Fibroblast of skin of back (primary cell): ENCODE data around the gene OPN4.
A peak's percentile ranks its signal among the peaks of the same experiment; 100 is the strongest.

Experiments used
- DNase-seq: peaks from one replicate; pipeline ENCODE4 v3.0.0-alpha.2; 2013

OPN4 gene

GRCh38 chr10:86647773-86648703 is 6.3 kb upstream of the OPN4 start:
- DNase-seq: peak; percentile 63

- DNase-seq: peak; percentile 93
Observed at GRCh38 chr10:86648704-86649427, 5.5 kb upstream of the OPN4 start.

DNA sequence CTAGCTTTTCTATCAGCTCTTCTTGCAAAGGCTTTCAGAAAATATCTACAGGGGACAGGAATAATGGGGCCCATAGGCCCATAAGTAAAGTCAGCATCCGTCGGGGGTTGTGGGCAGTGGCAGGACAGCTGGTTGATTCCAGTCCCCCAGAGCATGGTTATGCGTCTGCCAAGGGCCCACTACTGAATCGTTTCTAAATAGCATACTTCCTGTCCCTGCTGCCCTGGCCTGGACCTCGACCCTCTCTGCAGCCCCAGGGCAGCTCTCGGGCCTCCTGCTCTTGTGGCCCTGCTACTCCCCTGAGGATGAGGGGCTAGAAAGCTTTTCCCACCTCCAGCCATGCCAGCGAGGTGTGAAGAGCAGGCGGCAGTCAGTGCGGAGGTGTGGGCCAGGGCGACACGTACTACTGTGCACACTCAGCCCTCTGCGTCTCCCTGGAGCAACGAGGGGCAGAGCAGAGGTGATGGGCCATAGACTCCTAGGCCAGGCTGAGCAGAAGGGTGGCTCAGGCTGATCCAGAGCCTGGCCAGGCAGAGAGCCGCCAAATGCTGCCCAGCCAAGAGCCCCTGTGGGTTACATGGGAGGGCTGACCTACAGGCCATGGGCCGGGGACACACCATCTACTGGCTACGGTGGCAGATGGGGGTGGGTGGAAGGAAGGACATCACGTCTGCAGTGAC is 4.7 kb upstream of the OPN4 start:
- DNase-seq: no peak

- no peak for DNase-seq
Observed at GRCh38 chr10:86650151-86650550, 4.2 kb upstream of the OPN4 start.

DNA sequence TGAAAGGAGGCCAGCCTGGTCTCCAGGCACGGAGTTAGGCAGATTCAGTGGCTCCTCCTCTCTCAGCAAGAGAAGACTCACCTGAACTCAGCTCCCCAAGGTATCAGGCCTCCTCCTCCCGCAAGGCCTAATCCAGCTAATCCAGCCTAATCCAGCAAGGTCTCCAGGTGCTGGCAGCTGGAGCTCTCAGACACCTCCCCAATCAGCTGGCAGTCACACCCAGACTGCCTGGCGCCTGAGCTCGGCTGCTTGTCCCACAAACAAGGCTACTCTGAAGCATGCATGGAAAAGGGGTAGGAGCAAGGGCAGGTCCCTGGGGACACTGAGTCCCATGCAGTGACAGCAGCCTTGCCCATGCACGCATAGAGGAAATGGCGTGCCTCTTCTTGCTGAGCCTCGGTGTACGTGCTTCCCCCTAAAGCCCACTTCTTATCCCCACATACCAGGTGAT is 3.3 kb upstream of the OPN4 start:
- no peak for DNase-seq

- DNase-seq: no peak
Observed at GRCh38 chr10:86651631-86652331, 2.6 kb upstream of the OPN4 start.

- DNase-seq: peak; percentile 40
Observed at GRCh38 chr10:86652361-86653202, 1.8 kb upstream of the OPN4 start.

- DNase-seq: no peak
Observed at GRCh38 chr10:86653379-86653778, 968 bp upstream of the OPN4 start.

DNA sequence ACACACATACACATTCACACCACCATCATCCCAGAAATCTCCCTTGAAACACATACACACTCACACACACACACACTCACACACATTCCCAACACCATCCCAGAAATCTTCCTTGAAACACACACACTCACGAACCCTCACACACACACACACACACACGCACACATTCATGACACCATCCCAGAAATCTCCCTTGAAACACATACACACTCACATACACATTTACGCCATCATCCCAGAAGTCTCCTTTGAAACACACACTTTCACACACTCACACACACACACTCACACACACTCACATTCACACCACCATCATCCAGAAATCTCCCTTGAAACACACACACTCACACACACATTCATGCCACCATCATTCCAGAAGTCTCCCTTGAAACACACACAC is 360 bp upstream of the OPN4 start:
- DNase-seq: no peak

GRCh38 chr10:86655173-86655540 is 810 bp downstream of the OPN4 start:
- no peak for DNase-seq

DNA sequence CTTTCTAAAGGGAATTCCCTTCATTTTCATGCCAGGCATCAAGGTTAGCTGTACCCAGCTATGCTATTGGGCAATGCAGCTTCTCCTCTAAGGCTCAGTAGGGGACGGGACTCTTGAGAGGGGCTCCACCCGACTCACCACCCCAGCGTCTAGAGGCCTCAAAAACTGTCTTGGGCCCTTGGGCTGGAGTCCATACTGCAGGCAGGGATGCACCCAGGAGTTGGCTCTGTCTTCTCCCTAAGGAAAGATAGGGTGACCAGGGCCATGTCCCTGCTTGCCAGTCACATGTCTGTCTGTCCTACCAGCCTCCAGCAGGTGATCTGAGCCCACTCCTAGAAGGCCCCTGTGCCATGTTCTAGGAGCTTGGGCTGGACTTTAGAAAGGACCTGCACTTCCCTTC is 1.2 kb downstream of the OPN4 start:
- DNase-seq: no peak

DNA sequence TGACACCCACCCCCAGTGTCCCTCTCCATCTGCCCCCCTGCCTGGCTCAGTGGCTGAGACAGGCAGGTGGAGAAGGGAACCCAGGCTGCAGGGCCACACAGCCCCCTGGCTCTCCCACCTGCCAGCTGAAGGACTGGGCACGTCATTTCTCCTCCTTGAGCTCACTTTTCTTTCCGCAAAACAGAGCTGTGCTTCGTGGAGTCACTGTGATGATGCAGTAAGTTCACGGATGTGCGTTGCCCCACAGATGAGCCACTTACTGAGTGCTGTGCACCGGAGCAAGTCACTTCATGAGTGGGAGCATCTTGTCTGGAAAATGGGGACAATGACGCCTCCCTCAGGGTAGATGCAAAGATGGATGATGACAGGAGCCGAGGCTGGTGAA is 2.7 kb downstream of the OPN4 start:
- DNase-seq: no peak

DNA sequence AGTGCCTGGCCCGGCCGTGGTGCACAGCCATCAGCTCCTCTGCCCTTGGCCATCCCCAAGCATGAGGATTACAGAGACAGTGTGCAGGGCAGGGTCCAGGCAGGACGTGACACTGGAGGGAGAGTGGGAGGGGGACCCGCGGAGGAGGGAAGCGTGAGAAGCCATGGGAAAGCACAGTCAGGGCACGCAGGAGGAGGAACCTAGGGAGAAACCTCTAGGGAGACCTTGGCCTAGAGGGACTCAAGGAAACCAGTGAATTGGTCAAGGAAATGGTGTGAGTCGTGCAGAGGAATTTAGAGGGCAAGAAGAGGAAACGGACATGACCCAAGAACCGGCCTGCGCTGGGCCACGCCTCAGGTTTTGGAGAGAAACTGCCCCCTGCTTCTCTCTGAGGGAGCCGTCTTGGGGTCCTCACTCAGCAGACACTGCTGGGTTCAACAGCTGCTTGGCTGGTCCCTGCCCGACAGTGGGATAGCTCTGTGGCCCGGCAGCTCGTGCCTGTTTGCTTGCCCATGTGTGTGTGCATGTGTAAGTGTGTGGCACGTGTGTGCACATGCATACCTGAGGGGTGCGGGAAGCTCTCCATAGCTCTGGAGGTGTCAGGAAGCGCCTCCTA is 3.2 kb downstream of the OPN4 start:
- no peak for DNase-seq

- no peak for DNase-seq
Observed at GRCh38 chr10:86658261-86658741, 4.0 kb downstream of the OPN4 start.

DNA sequence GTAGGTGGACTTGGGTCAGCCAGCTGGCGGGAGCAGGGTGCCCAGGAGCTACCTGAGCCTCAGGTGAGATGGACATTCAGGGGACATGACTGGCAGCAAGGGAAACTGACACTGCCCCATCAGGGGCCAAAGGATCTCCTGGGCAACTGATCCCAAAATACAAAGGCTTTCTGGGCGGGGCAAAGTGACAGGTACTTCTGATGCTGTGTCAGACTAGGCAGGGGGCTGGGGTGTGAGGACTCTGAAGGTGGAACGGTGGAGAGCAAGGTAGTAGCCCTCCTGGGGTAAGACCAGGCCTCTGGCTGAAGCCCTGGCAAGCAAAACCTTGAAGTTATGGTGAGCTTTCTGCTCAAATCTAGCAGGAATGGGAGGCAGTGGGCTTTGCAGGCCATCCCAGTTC is 4.4 kb downstream of the OPN4 start:
- no peak for DNase-seq

DNA sequence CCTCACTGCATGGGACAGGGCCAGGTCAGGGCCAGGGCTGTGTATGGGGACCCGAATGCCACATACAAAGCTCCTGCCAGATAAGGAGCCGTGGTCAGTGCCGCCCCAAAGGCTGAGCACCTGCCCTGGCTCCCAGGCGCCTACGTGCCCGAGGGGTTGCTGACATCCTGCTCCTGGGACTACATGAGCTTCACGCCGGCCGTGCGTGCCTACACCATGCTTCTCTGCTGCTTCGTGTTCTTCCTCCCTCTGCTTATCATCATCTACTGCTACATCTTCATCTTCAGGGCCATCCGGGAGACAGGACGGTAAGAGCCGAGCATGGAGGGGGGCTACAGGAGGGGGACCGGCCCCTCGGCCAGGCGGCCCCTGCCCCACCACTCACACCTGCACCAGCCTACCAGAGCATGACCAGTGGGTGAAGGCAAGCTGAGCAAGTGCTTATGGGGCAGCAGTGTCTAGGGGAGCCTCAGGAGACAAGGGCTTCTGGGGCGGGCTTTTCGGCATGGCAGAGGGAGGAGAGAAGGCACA is 4.9 kb downstream of the OPN4 start:
- DNase-seq: no peak

DNA sequence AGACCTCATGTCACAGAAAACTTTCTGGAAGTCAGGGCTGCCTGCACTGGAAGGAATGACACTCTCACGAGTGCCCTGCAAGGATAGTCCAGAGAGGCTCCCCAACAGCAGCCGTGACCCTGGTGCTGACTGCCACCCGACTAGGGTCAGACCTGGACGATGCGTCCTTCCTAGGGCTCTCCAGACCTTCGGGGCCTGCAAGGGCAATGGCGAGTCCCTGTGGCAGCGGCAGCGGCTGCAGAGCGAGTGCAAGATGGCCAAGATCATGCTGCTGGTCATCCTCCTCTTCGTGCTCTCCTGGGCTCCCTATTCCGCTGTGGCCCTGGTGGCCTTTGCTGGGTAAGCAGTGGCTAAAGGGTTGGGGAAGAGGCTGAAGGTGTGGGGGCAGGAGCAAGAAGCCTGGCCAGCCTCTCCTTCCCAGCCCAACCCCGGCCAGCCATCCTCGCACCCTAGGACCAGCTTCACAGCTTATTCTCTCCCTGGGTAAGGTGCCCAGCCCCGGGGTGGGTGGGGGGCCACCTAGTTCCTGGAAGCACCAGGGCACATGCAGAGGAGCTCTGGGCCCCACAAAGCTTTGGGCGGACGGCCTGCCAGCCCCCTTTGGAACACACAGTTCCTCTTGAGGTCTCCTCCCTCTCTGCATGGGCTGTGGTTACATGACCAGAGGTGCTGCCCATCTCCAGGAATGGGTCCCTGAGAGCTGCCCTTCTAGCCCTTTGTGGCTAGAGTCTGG is 5.5 kb downstream of the OPN4 start:
- DNase-seq: no peak

DNA sequence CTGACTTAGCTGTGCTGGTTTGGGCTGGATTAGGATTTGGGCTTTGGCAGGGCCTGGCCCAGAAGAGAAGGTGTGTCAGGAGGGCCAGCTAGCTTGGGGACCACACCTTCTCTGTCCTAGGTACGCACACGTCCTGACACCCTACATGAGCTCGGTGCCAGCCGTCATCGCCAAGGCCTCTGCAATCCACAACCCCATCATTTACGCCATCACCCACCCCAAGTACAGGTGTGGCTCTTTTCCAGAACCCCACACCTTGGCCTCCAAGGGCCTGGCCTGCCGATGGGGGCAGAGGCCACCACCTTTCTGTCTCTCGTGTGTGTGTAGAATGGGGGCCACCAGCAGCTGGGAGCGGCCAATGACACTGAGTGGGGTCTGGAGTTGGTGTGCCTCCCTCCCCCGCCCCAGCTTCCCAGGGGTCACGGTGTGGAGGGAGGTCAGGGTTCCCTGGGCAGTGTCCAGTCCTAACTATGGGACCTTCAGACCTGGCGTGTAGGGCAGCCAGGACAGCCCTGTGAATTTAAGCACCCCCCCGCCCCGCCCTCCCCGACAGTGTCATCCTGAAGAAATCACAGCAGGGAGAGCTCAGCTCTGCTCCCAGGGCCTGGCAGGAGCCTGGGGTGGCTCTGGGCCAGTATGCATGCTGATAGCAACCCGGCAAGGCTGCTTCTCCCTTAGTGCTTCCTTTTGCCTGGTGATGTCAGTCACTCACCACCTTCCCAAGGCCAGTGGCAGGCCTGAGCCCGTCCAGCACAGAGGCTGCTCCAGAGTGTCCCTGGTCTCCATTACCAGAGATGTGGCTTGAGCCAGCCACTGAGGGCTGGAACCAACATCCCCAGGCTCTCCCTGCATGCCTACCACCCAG is 7.0 kb downstream of the OPN4 start:
- peak; percentile 50 for DNase-seq
